Uterus (tissue), 4 donors: ENCODE results near the gene SMIM13. TPM values are rescaled to one million over a fixed set of nuclear protein-coding genes. Genes with fewer than 3 reads are reported as not detected.

Source experiments
- DNase-seq, 2 donors: peaks; one replicate each; pipeline ENCODE4 v3.0.0-alpha.2; 2019 to 2020
- H3K27ac ChIP-seq, 2 donors: fragments of 200-600 bp; sonication (generic); 1 replicate in 1 of 2; 2 replicates in 1 of 2; pipeline ENCODE4 v1.5.1; 2016 to 2018
- H3K27me3 ChIP-seq, 2 donors: fragments of 200-600 bp; sonication (generic); one replicate each; pipeline ENCODE4 v1.5.1; 2018 to 2019; ENCODE audit warnings: control low read depth in 1 of 2
- H3K36me3 ChIP-seq, 2 donors: fragments of 200-600 bp; sonication (generic); one replicate each; pipeline ENCODE4 v1.5.1; 2019; ENCODE audit warnings: control low read depth in 1 of 2
- H3K4me1 ChIP-seq, 2 donors: fragments of 200-600 bp; sonication (generic); one replicate each; pipeline ENCODE4 v1.5.1; 2018 to 2019; ENCODE audit warnings: control low read depth in 1 of 2
- H3K4me3 ChIP-seq, 2 donors: fragments of 200-600 bp; sonication (generic); 1 replicate in 1 of 2; 2 replicates in 1 of 2; pipeline ENCODE4 v1.5.1; 2018 to 2019; ENCODE audit warnings: mild to moderate bottlenecking in 1 of 2
- H3K9me3 ChIP-seq, 2 donors: fragments of 200-600 bp; sonication (generic); one replicate each; pipeline ENCODE4 v1.5.1; 2019; ENCODE audit warnings: control low read depth in 1 of 2
- CTCF ChIP-seq, 4 experiments: fragments of 200-600 bp in 2 of 4; fragments of 450-650 bp in 2 of 4; sonication (generic) in 2 of 4; IDR thresholded peaks; one replicate each; pipeline ENCODE4 v1.5.1; 2016 to 2019; ENCODE audit warnings: antibody characterized with exemption in 4 of 4, mild to moderate bottlenecking in 2 of 4, moderate library complexity in 1 of 4
- POLR2A ChIP-seq, 2 donors: fragments of 450-650 bp; IDR thresholded peaks; one replicate each; pipeline ENCODE4 v1.6.1; 2016; ENCODE audit warnings: antibody characterized with exemption in 2 of 2, mild to moderate bottlenecking in 1 of 2, moderate library complexity in 1 of 2
- intact Hi-C: fragments of 100-400 bp; cut with DNase I; formaldehyde crosslinking; loops from one replicate; pipeline ENCODE4 v1.15.1; 2023; ENCODE audit warnings: low total_unique reads
- total RNA-seq, 4 donors: library from RNA; depleted of rRNA in 3 of 4; stranded (reverse); fragments of >200 nt in 3 of 4; gene quantifications; one replicate each; pipeline versions ENCODE4 v1.1.0 to v1.2.4, GENCODE V29; 2014 to 2023
- donor health status: DM: yes; HTN: yes; CAD: no.

SMIM13 gene
- total RNA-seq, 4 donors from 2014 or later = 4.4 to 25.2 (median 11.4) TPM

- intact Hi-C loops = no loop called here
- no peaks in the 10 kb centered on the region for H3K36me3 ChIP-seq
- no peaks in the 10 kb centered on the region for H3K4me1 ChIP-seq
- no peak overlapping the region for H3K4me3 ChIP-seq
- H3K27me3 ChIP-seq = no peaks in the 10 kb centered on the region
- H3K27ac ChIP-seq = no peak overlapping the region
- no peak for DNase-seq
- no peaks in the 10 kb centered on the region for H3K9me3 ChIP-seq
- no peak for TF ChIP-seq POLR2A (IDR thresholded peaks at IDR 0.05)
- no peak for TF ChIP-seq CTCF (IDR thresholded peaks at IDR 0.05)
Measured at GRCh38 chr6:11067348-11067747, 26.3 kb upstream of the SMIM13 start.

GRCh38 chr6:11069760-11070159 is 23.9 kb upstream of the SMIM13 start:
- Histone ChIP-seq H3K27me3 (no peaks in the 10 kb centered on the region), H3K4me3 (no peak overlapping the region), H3K27ac (no peak overlapping the region), H3K9me3 (no peaks in the 10 kb centered on the region), H3K36me3 (no peaks in the 10 kb centered on the region), H3K4me1 (no peaks in the 10 kb centered on the region)
- no peak for TF ChIP-seq POLR2A (IDR thresholded peaks at IDR 0.05)
- TF ChIP-seq CTCF (IDR thresholded peaks at IDR 0.05) = no peak
- no peak for DNase-seq
- intact Hi-C loops = no loop called here

GRCh38 chr6:11072101-11072500 is 21.5 kb upstream of the SMIM13 start:
- no peak overlapping the region for H3K27ac ChIP-seq
- H3K4me1 ChIP-seq = no peaks in the 10 kb centered on the region
- no peak for TF ChIP-seq POLR2A (IDR thresholded peaks at IDR 0.05)
- no peak for TF ChIP-seq CTCF (IDR thresholded peaks at IDR 0.05)
- H3K4me3 ChIP-seq = no peak overlapping the region
- H3K27me3 ChIP-seq = no peaks in the 10 kb centered on the region
- H3K36me3 ChIP-seq = no peaks in the 10 kb centered on the region
- intact Hi-C loops = no loop called here
- H3K9me3 ChIP-seq = no peaks in the 10 kb centered on the region
- DNase-seq = no peak

DNA sequence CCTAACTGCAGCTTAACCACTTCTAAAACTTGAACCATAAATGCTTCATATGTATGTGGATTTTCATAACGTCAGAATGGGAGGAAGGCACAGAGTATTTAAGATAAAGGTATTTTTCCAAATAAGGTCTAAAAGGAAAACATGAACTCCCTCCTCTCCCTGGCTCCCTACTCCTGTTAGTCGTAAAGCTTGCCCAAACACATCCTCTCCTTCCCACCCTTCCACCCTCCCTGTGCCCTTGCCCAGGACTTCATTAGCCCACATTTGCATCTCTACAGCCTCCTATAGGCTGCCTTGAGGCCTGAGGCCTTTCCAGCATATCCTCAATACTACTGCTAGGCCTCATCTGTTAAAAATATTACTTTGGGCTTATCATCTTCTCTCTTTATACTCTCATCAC is 17.1 kb upstream of the SMIM13 start:
- intact Hi-C loops = no loop called here
- Histone ChIP-seq H3K9me3 (no peaks in the 10 kb centered on the region), H3K27ac (no peak overlapping the region), H3K4me3 (no peak overlapping the region), H3K36me3 (no peaks in the 10 kb centered on the region), H3K27me3 (no peaks in the 10 kb centered on the region), H3K4me1 (no peaks in the 10 kb centered on the region)
- TF ChIP-seq CTCF (IDR thresholded peaks at IDR 0.05) = no peak
- no peak for TF ChIP-seq POLR2A (IDR thresholded peaks at IDR 0.05)
- DNase-seq = no peak

GRCh38 chr6:11078266-11078665 is 15.4 kb upstream of the SMIM13 start:
- Histone ChIP-seq H3K4me3 (no peak overlapping the region), H3K9me3 (no peaks in the 10 kb centered on the region), H3K36me3 (no peaks in the 10 kb centered on the region), H3K27ac (no peak overlapping the region), H3K27me3 (no peaks in the 10 kb centered on the region), H3K4me1 (no peaks in the 10 kb centered on the region)
- DNase-seq = no peak
- intact Hi-C loops = no loop called here
- TF ChIP-seq CTCF (IDR thresholded peaks at IDR 0.05) = no peak
- TF ChIP-seq POLR2A (IDR thresholded peaks at IDR 0.05) = no peak
